ENCODE measurements around the gene TTYH2. TPM values are rescaled to one million over a fixed set of nuclear protein-coding genes. Genes with fewer than 3 reads are reported as not detected.

The TTYH2 gene
- total and polyA plus RNA-seq, 2 of the 4 experiments (the other 2 are of a cell fraction) = 2.3 to 6.8 TPM

- no peaks in the 10 kb centered on the region for H3K9me3 ChIP-seq (ENCODE audit: control insufficient read depth, insufficient read depth, low read length)
- TF ChIP-seq CTCF (conservative IDR thresholded peaks at IDR 0.05; ENCODE audit: low read depth, low read length) = no peak
- TF ChIP-seq RAD21 (IDR thresholded peaks at IDR 0.05; ENCODE audit: low read length) = no peak
- TF ChIP-seq RCOR1 (IDR thresholded peaks at IDR 0.05; ENCODE audit: insufficient replicate concordance, low read length) = no peak
- no peak overlapping the region for H3K4ac ChIP-seq (ENCODE audit: low read depth, low read length)
- ChIA-PET POLR2A (ENCODE audit: unreplicated experiment) (no interaction called here), CTCF (no interaction called here)
- no peak overlapping the region for H2AFZ ChIP-seq (replicated peaks; ENCODE audit: low read length, poor library complexity)
- no peak overlapping the region for H3K4me2 ChIP-seq (ENCODE audit: low read depth, low read length)
- H4K5ac ChIP-seq (ENCODE audit: low read depth, low read length) = no peak overlapping the region
- dilution Hi-C loops (cut with HindIII; ENCODE audit: low sequenced_read_pairs, unreplicated experiment) = no loop called here
- H2BK20ac ChIP-seq (ENCODE audit: low read depth, low read length) = no peak overlapping the region
- intact Hi-C loops (cut with micrococcal nuclease) = no loop called here
- ATAC-seq (ENCODE audit: low read depth) = no peak
- no peak overlapping the region for H3K9ac ChIP-seq (ENCODE audit: low read depth, low read length)
- no peaks in the 10 kb centered on the region for H3K4me1 ChIP-seq (ENCODE audit: control insufficient read depth, insufficient read depth, low read length)
- H3K56ac ChIP-seq (ENCODE audit: extremely low read depth, insufficient read depth, low read length) = no peak overlapping the region
- H2BK120ac ChIP-seq (ENCODE audit: low read depth, low read length) = no peak overlapping the region
- no peak overlapping the region for H3K14ac ChIP-seq (replicated peaks; ENCODE audit: low read depth, low read length)
- no peak overlapping the region for H4K8ac ChIP-seq (ENCODE audit: low read depth in 2 of 2, low read length in 2 of 2)
- H3K9me1 ChIP-seq (ENCODE audit: insufficient read depth, low read length) = no peaks in the 10 kb centered on the region
- BruUV-seq (replicated peaks) = no TSS peak
- no peak overlapping the region for H3K18ac ChIP-seq (ENCODE audit: low read depth, low read length)
- WGBS, 2 experiments (ENCODE audit: extremely low coverage in 2 of 2, insufficient read length in 1 of 2) = 100% methylated on average over 2 of the region's 14 CpGs; no CpG with 5 or more reads in 1 of the 2 experiments
- H4K20me1 ChIP-seq (ENCODE audit: insufficient read depth, low read length) = no peaks in the 10 kb centered on the region
- H3K4me3 ChIP-seq (ENCODE audit: insufficient read depth, low read depth, low read length) = no peak overlapping the region
- in situ Hi-C loops (cut with MboI; ENCODE audit: low sequenced_read_pairs) = no loop called here
- DNase-seq = no peak
- H2BK5ac ChIP-seq (ENCODE audit: low read depth, low read length, poor library complexity, severe bottlenecking) = no peak overlapping the region
- H2BK15ac ChIP-seq (ENCODE audit: low read depth, low read length) = no peak overlapping the region
- H3K23ac ChIP-seq (ENCODE audit: low read depth, low read length) = no peak overlapping the region
- H3K27ac ChIP-seq (ENCODE audit: insufficient read depth, low read length) = no peak overlapping the region
- H3K36me3 ChIP-seq (ENCODE audit: control insufficient read depth, insufficient read depth, low read length) = no peaks in the 10 kb centered on the region
- H2AK9ac ChIP-seq (replicated peaks; ENCODE audit: low read depth, low read length, poor library complexity) = no peak overlapping the region
- H2AK5ac ChIP-seq (ENCODE audit: low read depth, low read length) = no peak overlapping the region
- H3K79me1 ChIP-seq (ENCODE audit: low read depth in 1 of 2, low read length in 2 of 2) = no peaks in the 10 kb centered on the region
- H3K27me3 ChIP-seq (ENCODE audit: control insufficient read depth, insufficient read depth, low read length) = no peaks in the 10 kb centered on the region; the same call in 1 of the 2 replicates
- no peak overlapping the region for H4K91ac ChIP-seq (ENCODE audit: insufficient read depth, low read depth, low read length)
Observed at GRCh38 chr17:74274709-74275340, 61.5 kb downstream of the TTYH2 start.
